Left lung (tissue), 10 donors: ENCODE results near the gene NEO1. TPM values are rescaled to one million over a fixed set of nuclear protein-coding genes. Genes with fewer than 3 reads are reported as not detected.

Source experiments
- ATAC-seq: fragments of 200-7000 bp; cut with Tn5 transposase; one replicate; pipeline ENCODE4 v1.9.1; 2020; ENCODE audit warnings: moderate library complexity
- DNase-seq, 4 donors: peaks; one replicate each; pipeline ENCODE4 v3.0.0-alpha.2; 2013 to 2020
- H3K27ac ChIP-seq, 2 donors: fragments of 200-600 bp; sonication (generic) in 1 of 2; one replicate each; pipeline versions ENCODE4 v1.5.0 to v1.8.0; 2020 to 2021
- H3K27me3 ChIP-seq, 2 donors: fragments of 200-600 bp; sonication (generic) in 1 of 2; one replicate each; pipeline versions ENCODE4 v1.5.0 to v1.8.0; 2020 to 2021
- H3K36me3 ChIP-seq, 2 donors: fragments of 200-600 bp; sonication (generic) in 1 of 2; one replicate each; pipeline versions ENCODE4 v1.5.0 to v1.8.0; 2020 to 2021
- H3K4me1 ChIP-seq, 2 donors: fragments of 200-600 bp; one replicate each; pipeline ENCODE4 v1.8.0; 2021
- H3K4me3 ChIP-seq, 2 donors: fragments of 200-600 bp; sonication (generic) in 1 of 2; one replicate each; pipeline versions ENCODE4 v1.5.0 to v1.8.0; 2020 to 2021; ENCODE audit warnings: mild to moderate bottlenecking in 1 of 2
- H3K9me3 ChIP-seq, 2 donors: fragments of 200-600 bp; sonication (generic) in 1 of 2; one replicate each; pipeline versions ENCODE4 v1.5.0 to v1.8.0; 2020 to 2021
- CTCF ChIP-seq, 2 donors: fragments of 200-600 bp; sonication (generic) in 1 of 2; IDR thresholded peaks; one replicate each; pipeline versions ENCODE4 v1.5.0 to v1.8.0; 2021; ENCODE audit warnings: antibody characterized with exemption in 2 of 2
- intact Hi-C, 2 donors: fragments of 100-400 bp; cut with DNase I; formaldehyde crosslinking; loops; one replicate each; pipeline versions ENCODE4 v1.11.2 to v1.14.2; 2022
- polyA plus RNA-seq, 6 donors: library from polyadenylated mRNA; unstranded; fragments of 120-200 nt; gene quantifications; one replicate each; pipeline ENCODE4 v1.2.1, GENCODE V29; 2013; ENCODE audit not compliant: insufficient read length in 6 of 6
- total RNA-seq, 2 donors: library from RNA; stranded (reverse); fragmentation: NEBNext Ultra II Directional; extraction: Animal tissue kit (Norgen Biotek cat#: 25700); gene quantifications; one replicate each; pipeline ENCODE4 v1.2.1, GENCODE V29; 2021
- donor health status: DM: no; HTN: yes; CAD: no.
- donor health status: DM: no; HTN: no; CAD: no.

The NEO1 gene
- total and polyA plus RNA-seq, 8 donors, result 30.1 to 155 (median 110) TPM

DNA sequence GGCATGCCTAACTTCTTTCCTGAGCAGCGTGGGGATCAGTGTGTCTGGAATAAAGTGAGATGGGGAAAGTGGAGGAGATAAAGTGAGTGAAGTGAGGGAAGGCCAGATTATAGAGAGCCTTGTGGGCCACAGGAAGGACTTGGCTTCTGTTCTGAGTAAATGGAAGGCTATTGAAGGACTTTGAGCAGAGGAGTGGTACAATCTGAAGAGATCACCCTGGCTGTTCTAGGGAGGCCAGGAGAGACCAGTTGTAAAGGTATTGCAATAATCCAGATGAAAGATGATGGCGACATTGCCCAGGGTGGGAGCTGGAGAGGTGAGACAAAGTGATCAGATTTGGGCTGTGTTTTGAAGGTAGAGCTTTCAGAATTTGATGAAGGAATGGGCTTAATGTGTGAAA is 46.8 kb upstream of the NEO1 start:
- Histone ChIP-seq H3K36me3 (no peaks in the 10 kb centered on the region), H3K4me3 (no peak overlapping the region), H3K9me3 (no peaks in the 10 kb centered on the region), H3K27me3 (peaks cover 0 to 12% of the 10 kb centered on the region in 2 donors), H3K4me1 (no peaks in the 10 kb centered on the region), H3K27ac (no peak overlapping the region)
- no peak for TF ChIP-seq CTCF (IDR thresholded peaks at IDR 0.05)
- DNase-seq (no peak), ATAC-seq (no peak)
- intact Hi-C loops, result no loop called here

- no peak for ATAC-seq
- intact Hi-C loops, result no loop called here
- H3K36me3 ChIP-seq, result no peaks in the 10 kb centered on the region
- DNase-seq, result no peak
- peaks cover 0 to 12% of the 10 kb centered on the region in 2 donors for H3K27me3 ChIP-seq
- H3K9me3 ChIP-seq, result no peaks in the 10 kb centered on the region
- no peaks in the 10 kb centered on the region for H3K4me1 ChIP-seq
- TF ChIP-seq CTCF (IDR thresholded peaks at IDR 0.05), result no peak
- no peak overlapping the region for H3K27ac ChIP-seq
- H3K4me3 ChIP-seq, result no peak overlapping the region
Measured at GRCh38 chr15:73006523-73006922, 45.7 kb upstream of the NEO1 start.

DNA sequence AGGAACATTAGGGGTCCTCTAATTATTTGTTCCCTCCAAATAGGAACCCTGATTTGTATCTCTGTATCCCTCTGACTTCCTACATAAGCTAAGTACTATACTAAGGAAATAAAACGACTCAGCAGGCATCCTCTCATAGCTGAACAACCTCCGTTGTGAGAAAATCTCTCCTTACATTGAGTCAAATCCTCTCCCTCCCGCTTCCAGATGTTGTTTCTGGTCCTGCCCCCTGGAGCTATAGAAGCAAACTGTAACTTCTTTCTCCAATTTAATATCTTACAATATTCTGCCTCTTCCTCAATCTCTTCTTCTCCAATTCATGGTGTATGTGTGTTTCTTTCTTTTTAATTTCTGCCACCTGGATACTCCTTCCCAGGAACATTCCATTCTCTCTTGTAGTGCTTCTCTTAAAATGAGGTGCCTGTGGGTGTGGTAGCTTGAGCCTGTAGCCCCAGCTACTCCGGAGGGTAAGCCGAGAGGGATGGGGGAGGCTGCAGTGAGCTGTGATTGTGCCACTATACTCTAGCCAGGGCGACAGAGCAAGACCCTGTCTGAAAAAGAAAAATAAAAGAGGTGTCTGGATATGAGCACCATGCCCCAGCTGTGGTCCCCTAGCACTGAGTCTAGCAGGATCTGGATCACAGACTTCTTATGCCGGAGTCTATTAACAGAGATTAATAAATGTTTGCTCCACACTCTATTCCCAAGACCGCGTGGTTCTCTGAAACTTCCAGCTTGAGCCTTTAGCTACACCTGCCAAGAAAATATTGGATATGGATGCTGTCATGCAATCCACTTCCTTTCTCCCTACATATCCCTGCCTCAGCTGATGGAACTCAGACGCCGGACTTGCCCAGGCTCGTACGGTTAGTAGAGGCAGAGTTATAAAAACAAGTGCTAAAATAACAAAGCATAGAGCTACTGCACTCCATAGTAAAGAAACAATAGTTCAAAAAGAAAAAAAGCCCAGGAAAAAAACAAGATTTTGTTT is 42.9 kb upstream of the NEO1 start:
- no peak for DNase-seq
- Histone ChIP-seq H3K9me3 (no peaks in the 10 kb centered on the region), H3K36me3 (no peaks in the 10 kb centered on the region), H3K27ac (no peak overlapping the region), H3K4me1 (no peaks in the 10 kb centered on the region), H3K4me3 (no peak overlapping the region), H3K27me3 (peaks cover 0 to 19% of the 10 kb centered on the region in 2 donors)
- ATAC-seq, result peak; percentile 62
- intact Hi-C loops, result no loop called here
- TF ChIP-seq CTCF (IDR thresholded peaks at IDR 0.05), result no peak

DNA sequence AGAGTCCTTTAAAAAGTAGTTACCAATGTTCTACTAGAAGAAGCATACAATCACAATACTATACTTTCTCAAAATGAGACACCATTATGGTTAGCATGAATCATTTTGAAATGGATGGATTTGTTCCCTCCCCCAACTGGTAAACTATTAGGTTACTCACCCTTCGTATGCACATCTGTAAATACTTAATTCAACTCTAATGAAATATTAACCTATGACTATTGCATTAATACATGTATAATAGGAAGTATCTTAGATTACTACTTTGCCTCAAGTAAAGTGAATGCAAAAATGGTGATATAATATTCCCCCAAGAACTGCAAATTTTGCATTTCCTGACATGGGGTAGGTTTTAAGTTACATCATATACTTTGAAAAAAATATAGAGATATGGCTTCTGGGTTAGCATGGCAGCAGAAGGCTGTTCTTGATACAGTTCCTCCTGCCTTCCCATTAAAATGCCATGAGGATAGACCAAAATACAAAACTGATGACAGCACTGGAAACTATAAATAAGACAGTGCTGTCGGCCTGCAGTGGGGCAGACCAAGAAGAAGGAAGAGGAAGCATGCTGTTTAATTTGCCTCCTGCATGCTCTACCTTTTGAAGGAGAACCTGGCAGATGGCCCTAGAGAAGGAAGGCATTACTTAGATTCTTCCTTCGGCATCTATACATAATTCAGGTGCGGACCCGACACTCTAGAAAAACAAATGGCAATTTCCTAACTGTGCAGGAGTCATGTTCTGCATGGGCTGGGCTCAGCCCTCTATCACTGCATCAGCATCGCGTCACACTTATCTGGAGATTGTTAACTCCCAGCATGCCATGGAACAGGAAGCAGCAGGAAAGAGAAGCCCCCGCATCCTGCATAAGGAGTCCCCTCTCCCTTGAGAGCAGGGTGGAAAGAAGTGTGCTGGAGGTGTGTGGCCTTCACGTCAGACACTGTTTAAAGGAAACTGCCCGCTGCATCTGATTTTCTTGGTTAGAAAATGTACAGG is 41.8 kb upstream of the NEO1 start:
- intact Hi-C loops, result no loop called here
- TF ChIP-seq CTCF (IDR thresholded peaks at IDR 0.05), result no peak
- no peaks in the 10 kb centered on the region for H3K36me3 ChIP-seq
- ATAC-seq, result no peak
- no peak for DNase-seq
- no peaks in the 10 kb centered on the region for H3K9me3 ChIP-seq
- no peaks in the 10 kb centered on the region for H3K4me1 ChIP-seq
- no peak overlapping the region for H3K27ac ChIP-seq
- peaks cover 0 to 19% of the 10 kb centered on the region in 2 donors for H3K27me3 ChIP-seq
- H3K4me3 ChIP-seq, result no peak overlapping the region
